Brain microvascular endothelial cell (primary cell): ENCODE data around the gene C11orf42.

Experiments
- DNase-seq: peaks from one replicate; pipeline ENCODE4 v3.0.0-alpha.2; 2020
- H3K27ac ChIP-seq: fragments of 250-450 bp; sonication (Bioruptor Pico); 2 replicates; pipeline ENCODE4 v1.5.1; 2020; ENCODE audit warnings: mild to moderate bottlenecking, moderate library complexity
- H3K27me3 ChIP-seq: fragments of 250-450 bp; sonication (Bioruptor Pico); replicated peaks from 2 replicates; pipeline ENCODE4 v1.5.1; 2020; ENCODE audit warnings: mild to moderate bottlenecking
- H3K36me3 ChIP-seq: fragments of 250-450 bp; sonication (Bioruptor Pico); replicated peaks from 2 replicates; pipeline ENCODE4 v1.5.1; 2020; ENCODE audit warnings: mild to moderate bottlenecking
- H3K4me3 ChIP-seq: 2 replicates; pipeline ENCODE4 v1.5.1; 2011; ENCODE audit warnings: low read depth, mild to moderate bottlenecking, control low read depth, low read length, moderate library complexity
- in situ Hi-C: cut with HindIII; loops from 2 replicates; pipeline ENCODE4 v1.10.0; 2017; ENCODE audit warnings: low sequenced_read_pairs, low pct_ligation_motif_present
- TF ChIP-seq, protein P1 (sequence below): IDR thresholded peaks from 2 replicates; pipeline ENCODE4 v1.5.1; 2011; ENCODE audit warnings: low read depth, mild to moderate bottlenecking, moderate library complexity, low read length, control low read depth, inconsistent platforms; ENCODE audit errors: missing control alignments

Gene C11orf42

GRCh38 chr11:6249770-6250555, 44.6 kb downstream of the C11orf42 start:
- Histone ChIP-seq H3K36me3 (no peaks in the 10 kb centered on the region), H3K27ac (no peak overlapping the region), H3K4me3 (no peak overlapping the region), H3K27me3 (peaks cover 3% of the 10 kb centered on the region)
- in situ Hi-C loops = no loop called here
- peak; percentile 74 for DNase-seq
- TF ChIP-seq, protein P1, sequence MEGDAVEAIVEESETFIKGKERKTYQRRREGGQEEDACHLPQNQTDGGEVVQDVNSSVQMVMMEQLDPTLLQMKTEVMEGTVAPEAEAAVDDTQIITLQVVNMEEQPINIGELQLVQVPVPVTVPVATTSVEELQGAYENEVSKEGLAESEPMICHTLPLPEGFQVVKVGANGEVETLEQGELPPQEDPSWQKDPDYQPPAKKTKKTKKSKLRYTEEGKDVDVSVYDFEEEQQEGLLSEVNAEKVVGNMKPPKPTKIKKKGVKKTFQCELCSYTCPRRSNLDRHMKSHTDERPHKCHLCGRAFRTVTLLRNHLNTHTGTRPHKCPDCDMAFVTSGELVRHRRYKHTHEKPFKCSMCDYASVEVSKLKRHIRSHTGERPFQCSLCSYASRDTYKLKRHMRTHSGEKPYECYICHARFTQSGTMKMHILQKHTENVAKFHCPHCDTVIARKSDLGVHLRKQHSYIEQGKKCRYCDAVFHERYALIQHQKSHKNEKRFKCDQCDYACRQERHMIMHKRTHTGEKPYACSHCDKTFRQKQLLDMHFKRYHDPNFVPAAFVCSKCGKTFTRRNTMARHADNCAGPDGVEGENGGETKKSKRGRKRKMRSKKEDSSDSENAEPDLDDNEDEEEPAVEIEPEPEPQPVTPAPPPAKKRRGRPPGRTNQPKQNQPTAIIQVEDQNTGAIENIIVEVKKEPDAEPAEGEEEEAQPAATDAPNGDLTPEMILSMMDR = no peak

DNA sequence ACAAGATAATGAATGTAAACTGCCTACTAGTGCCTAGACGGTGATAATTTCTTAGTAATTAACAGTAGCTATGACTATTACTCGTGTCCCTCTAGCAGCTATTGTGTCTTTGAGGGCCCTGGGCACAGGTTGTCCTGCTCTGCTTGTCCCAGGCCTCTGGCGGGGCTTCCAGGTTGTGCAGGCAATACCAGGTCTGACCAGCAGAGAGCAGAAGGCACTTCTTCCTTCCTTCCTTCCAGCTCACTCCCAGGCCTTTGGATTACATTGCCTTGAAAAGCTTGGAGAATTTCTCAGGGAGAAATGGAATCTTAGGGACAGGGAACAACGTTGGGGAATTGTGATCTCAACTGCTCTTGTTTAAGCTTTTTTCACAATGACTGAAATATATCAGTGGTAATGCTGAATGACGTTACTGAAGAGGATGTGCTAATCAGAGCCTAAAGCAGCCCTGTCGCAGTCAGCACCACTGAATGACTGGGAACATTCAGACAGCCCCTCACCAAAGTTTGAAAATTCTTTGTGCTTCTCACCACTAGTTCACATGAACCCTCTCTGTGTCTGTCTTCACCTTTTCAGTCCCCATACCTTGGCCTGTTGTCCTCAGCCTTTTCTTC, 45.9 kb downstream of the C11orf42 start:
- in situ Hi-C loops = no loop called here
- peaks cover 9% of the 10 kb centered on the region for H3K27me3 ChIP-seq
- no peaks in the 10 kb centered on the region for H3K36me3 ChIP-seq
- no peak overlapping the region for H3K4me3 ChIP-seq
- TF ChIP-seq, protein P1 = peak; percentile 99
- H3K27ac ChIP-seq = no peak overlapping the region
- DNase-seq = peak; percentile 80

DNA sequence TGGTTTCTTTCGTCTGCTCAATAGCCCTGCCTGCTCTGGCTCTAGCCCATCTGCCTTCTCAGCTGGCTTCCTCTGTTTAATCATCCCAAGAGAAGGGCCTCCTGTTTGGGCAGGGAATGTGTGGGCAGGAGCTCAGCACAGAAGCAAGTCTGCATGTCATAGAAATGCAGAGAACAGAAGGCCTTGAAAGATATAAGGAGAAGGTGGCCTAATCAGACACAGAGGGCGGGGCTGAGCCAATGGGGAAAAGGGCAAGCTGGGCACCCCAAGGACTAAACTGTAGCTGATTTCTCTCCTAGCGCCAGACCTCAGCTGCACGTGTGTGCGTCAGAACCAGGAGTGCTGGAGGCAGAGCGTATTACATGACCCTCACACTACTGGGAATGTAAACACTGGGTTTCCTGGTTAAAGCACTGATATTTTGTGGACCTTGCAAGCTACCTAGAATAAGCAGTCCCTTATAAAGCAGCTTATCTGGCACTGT, 46.7 kb downstream of the C11orf42 start:
- Histone ChIP-seq H3K27ac (no peak overlapping the region), H3K36me3 (no peaks in the 10 kb centered on the region), H3K4me3 (no peak overlapping the region), H3K27me3 (peaks cover 14% of the 10 kb centered on the region)
- in situ Hi-C loops = no loop called here
- no peak for DNase-seq
- TF ChIP-seq, protein P1 = no peak

DNA sequence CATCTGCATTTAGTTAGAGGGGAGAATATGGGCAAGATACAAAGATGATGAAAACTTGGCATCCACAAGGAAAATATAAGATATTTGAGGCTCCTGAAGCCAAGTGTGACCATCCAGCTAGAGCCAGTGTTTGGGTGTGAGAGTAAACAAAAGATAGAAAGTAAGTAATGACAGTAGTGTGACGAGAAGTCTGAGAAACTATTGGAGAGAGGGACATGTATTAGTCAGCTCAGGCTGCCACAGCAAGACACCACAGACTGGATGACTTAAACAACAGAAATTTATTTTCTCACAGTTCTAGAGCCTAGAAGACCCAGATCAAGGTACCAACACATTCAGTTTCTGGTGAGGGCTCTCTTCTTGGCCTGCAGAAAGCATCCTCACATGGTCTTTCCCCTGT, 47.8 kb downstream of the C11orf42 start:
- in situ Hi-C loops = no loop called here
- H3K27me3 ChIP-seq = peaks cover 24% of the 10 kb centered on the region
- H3K4me3 ChIP-seq = no peak overlapping the region
- DNase-seq = no peak
- no peak overlapping the region for H3K27ac ChIP-seq
- no peaks in the 10 kb centered on the region for H3K36me3 ChIP-seq
- TF ChIP-seq, protein P1 = no peak

DNA sequence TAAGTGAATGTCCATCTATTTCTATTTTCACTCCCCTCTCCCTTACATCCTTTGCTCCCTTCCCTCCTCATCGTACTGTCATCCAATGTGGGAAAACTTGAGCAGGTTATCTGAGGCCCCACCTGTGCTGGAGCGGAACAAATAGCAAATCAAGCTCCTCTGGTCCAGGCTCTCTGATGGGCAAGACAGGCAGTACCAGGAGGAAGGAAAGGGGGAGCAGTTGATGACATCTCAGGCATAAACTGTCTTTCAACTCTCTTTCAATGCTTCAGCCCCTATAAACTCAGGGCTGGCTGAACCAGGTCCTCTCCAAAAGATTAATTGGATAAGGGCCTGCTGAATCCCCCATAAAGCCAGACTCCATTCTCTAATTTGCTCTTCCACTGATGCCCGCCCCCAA, 52.8 kb downstream of the C11orf42 start:
- Histone ChIP-seq H3K27ac (no peak overlapping the region), H3K4me3 (no peak overlapping the region), H3K36me3 (no peaks in the 10 kb centered on the region), H3K27me3 (peaks cover 55% of the 10 kb centered on the region)
- in situ Hi-C loops = no loop called here
- no peak for DNase-seq
- TF ChIP-seq, protein P1 = peak; percentile 4
